ENCODE data around the gene IGSF8. TPM values are rescaled to one million over a fixed set of nuclear protein-coding genes. Genes with fewer than 3 reads are reported as not detected.

IGSF8 gene
- total RNA-seq = 10 to 100 TPM; 41.7 to 44.4 TPM

- Mint-ChIP-seq H3K27ac (peak within 1 kb of the TSS; percentile 91), H3K4me1 (ENCODE audit: low read depth) (peaks cover 57% of the 10 kb centered on the region)
Measured at GRCh38 chr1:160097911-160098851, at the start of gene IGSF8. IGSF8 (minus strand) TSS chr1:160098619; CDS start chr1:160098472, 147 bp downstream.

GRCh38 chr1:160148121-160148520 is 49.7 kb upstream of the IGSF8 start:
- CTCF ChIA-PET = no interaction called here

More at GRCh38 chr1:160097911-160098851, at the start of gene IGSF8:
- ATAC-seq = peak; percentile 71
- peak; percentile 95 for DNase-seq
- Mint-ChIP-seq H3K9me3 (ENCODE audit: insufficient read depth) (no peaks in the 10 kb centered on the region), H3K27me3 (ENCODE audit: low read depth) (no peaks in the 10 kb centered on the region), H3K4me3 (peak within 1 kb of the TSS; percentile 88), H3K36me3 (ENCODE audit: low read depth) (peaks cover 2% of the 10 kb centered on the region)
- CTCF ChIA-PET = interaction anchor here (0.6 to 4.7 kb wide), 10 partner anchors 11 to 193 kb away, joined by 3 to 88 read pairs (median 7); no protein-coding TSS in a partner anchor
- POLR2A ChIA-PET = interaction anchor here (0.6 to 1.5 kb wide), 6 partner anchors 11 to 244 kb away, joined by 3 to 5 read pairs (median 4); no protein-coding TSS in a partner anchor

GRCh38 chr1:160146107-160146506 is 47.7 kb upstream of the IGSF8 start:
- POLR2A ChIA-PET = no interaction called here
- Mint-ChIP-seq H3K27ac (no peak overlapping the region), H3K27me3 (ENCODE audit: low read depth) (peaks cover 9% of the 10 kb centered on the region), H3K4me1 (ENCODE audit: low read depth) (no peaks in the 10 kb centered on the region), H3K9me3 (ENCODE audit: insufficient read depth) (no peaks in the 10 kb centered on the region), H3K36me3 (ENCODE audit: low read depth) (no peaks in the 10 kb centered on the region), H3K4me3 (no peak overlapping the region)
- CTCF ChIA-PET = no interaction called here
- no peak for DNase-seq
- no peak for ATAC-seq

More at GRCh38 chr1:160148121-160148520, 49.7 kb upstream of the IGSF8 start:
- Mint-ChIP-seq H3K4me3 (no peak overlapping the region), H3K36me3 (ENCODE audit: low read depth) (no peaks in the 10 kb centered on the region), H3K9me3 (ENCODE audit: insufficient read depth) (no peaks in the 10 kb centered on the region), H3K27me3 (ENCODE audit: low read depth) (peaks cover 6% of the 10 kb centered on the region), H3K4me1 (ENCODE audit: low read depth) (no peaks in the 10 kb centered on the region), H3K27ac (no peak overlapping the region)
- DNase-seq = no peak
- POLR2A ChIA-PET = no interaction called here
- ATAC-seq = no peak

- POLR2A ChIA-PET = no interaction called here
Measured at GRCh38 chr1:160144921-160145320, 46.5 kb upstream of the IGSF8 start.

GRCh38 chr1:160143695-160144094 is 45.3 kb upstream of the IGSF8 start:
- Mint-ChIP-seq H3K36me3 (ENCODE audit: low read depth) (no peaks in the 10 kb centered on the region), H3K9me3 (ENCODE audit: insufficient read depth) (no peaks in the 10 kb centered on the region), H3K4me1 (ENCODE audit: low read depth) (no peaks in the 10 kb centered on the region), H3K27ac (no peak overlapping the region), H3K27me3 (ENCODE audit: low read depth) (peaks cover 13% of the 10 kb centered on the region), H3K4me3 (no peak overlapping the region)
- DNase-seq = no peak
- POLR2A ChIA-PET = no interaction called here
- no peak for ATAC-seq
- CTCF ChIA-PET = no interaction called here

More at GRCh38 chr1:160144921-160145320, 46.5 kb upstream of the IGSF8 start:
- CTCF ChIA-PET = interaction anchor here (0.9 kb wide), 1 partner anchor 107 kb away, joined by 3 read pairs; no protein-coding TSS in a partner anchor
- no peaks in the 10 kb centered on the region for H3K4me1 Mint-ChIP-seq (ENCODE audit: low read depth)
- no peak overlapping the region for H3K27ac Mint-ChIP-seq
- DNase-seq (no peak), ATAC-seq (no peak)
- no peaks in the 10 kb centered on the region for H3K36me3 Mint-ChIP-seq (ENCODE audit: low read depth)
- no peak overlapping the region for H3K4me3 Mint-ChIP-seq
- peaks cover 11% of the 10 kb centered on the region for H3K27me3 Mint-ChIP-seq (ENCODE audit: low read depth)
- H3K9me3 Mint-ChIP-seq (ENCODE audit: insufficient read depth) = no peaks in the 10 kb centered on the region

GRCh38 chr1:160139840-160140239 is 41.4 kb upstream of the IGSF8 start:
- no peak for ATAC-seq
- POLR2A ChIA-PET = no interaction called here
- CTCF ChIA-PET = no interaction called here
- Mint-ChIP-seq H3K36me3 (ENCODE audit: low read depth) (no peaks in the 10 kb centered on the region), H3K4me3 (no peak overlapping the region), H3K9me3 (ENCODE audit: insufficient read depth) (no peaks in the 10 kb centered on the region), H3K4me1 (ENCODE audit: low read depth) (no peaks in the 10 kb centered on the region), H3K27me3 (ENCODE audit: low read depth) (peaks cover 13% of the 10 kb centered on the region), H3K27ac (no peak overlapping the region)
- no peak for DNase-seq

- Mint-ChIP-seq H3K9me3 (ENCODE audit: insufficient read depth) (no peaks in the 10 kb centered on the region), H3K27ac (no peak overlapping the region), H3K4me3 (no peak overlapping the region), H3K27me3 (ENCODE audit: low read depth) (peaks cover 18% of the 10 kb centered on the region), H3K36me3 (ENCODE audit: low read depth) (no peaks in the 10 kb centered on the region), H3K4me1 (ENCODE audit: low read depth) (no peaks in the 10 kb centered on the region)
- DNase-seq (no peak), ATAC-seq (no peak)
- ChIA-PET CTCF (interaction anchor here (2.3 kb wide), 1 partner anchor 59 kb away, joined by 5 read pairs; no protein-coding TSS in a partner anchor), POLR2A (no interaction called here)
Measured at GRCh38 chr1:160137216-160137862, 38.9 kb upstream of the IGSF8 start.

GRCh38 chr1:160136926-160137200 is 38.4 kb upstream of the IGSF8 start:
- DNase-seq (no peak), ATAC-seq (no peak)
- ChIA-PET CTCF (no interaction called here), POLR2A (no interaction called here)
- no peak overlapping the region for H3K27ac Mint-ChIP-seq
- H3K4me1 Mint-ChIP-seq (ENCODE audit: low read depth) = no peaks in the 10 kb centered on the region
- H3K27me3 Mint-ChIP-seq (ENCODE audit: low read depth) = peaks cover 22% of the 10 kb centered on the region
- no peaks in the 10 kb centered on the region for H3K36me3 Mint-ChIP-seq (ENCODE audit: low read depth)
- no peak overlapping the region for H3K4me3 Mint-ChIP-seq
- H3K9me3 Mint-ChIP-seq (ENCODE audit: insufficient read depth) = no peaks in the 10 kb centered on the region

GRCh38 chr1:160136121-160136925 is 37.9 kb upstream of the IGSF8 start:
- POLR2A ChIA-PET = no interaction called here
- CTCF ChIA-PET = no interaction called here
- H3K9me3 Mint-ChIP-seq (ENCODE audit: insufficient read depth) = no peaks in the 10 kb centered on the region

GRCh38 chr1:160134791-160135572 is 36.6 kb upstream of the IGSF8 start:
- Mint-ChIP-seq H3K27ac (no peak overlapping the region), H3K9me3 (ENCODE audit: insufficient read depth) (no peaks in the 10 kb centered on the region), H3K36me3 (ENCODE audit: low read depth) (no peaks in the 10 kb centered on the region), H3K4me3 (no peak overlapping the region), H3K27me3 (ENCODE audit: low read depth) (peaks cover 26% of the 10 kb centered on the region), H3K4me1 (ENCODE audit: low read depth) (no peaks in the 10 kb centered on the region)
- POLR2A ChIA-PET = no interaction called here
- DNase-seq (no peak), ATAC-seq (no peak)
- CTCF ChIA-PET = no interaction called here

More at GRCh38 chr1:160136121-160136925, 37.9 kb upstream of the IGSF8 start:
- H3K27me3 Mint-ChIP-seq (ENCODE audit: low read depth) = peaks cover 20% of the 10 kb centered on the region
- no peak for ATAC-seq
- no peaks in the 10 kb centered on the region for H3K36me3 Mint-ChIP-seq (ENCODE audit: low read depth)
- no peak overlapping the region for H3K4me3 Mint-ChIP-seq
- no peaks in the 10 kb centered on the region for H3K4me1 Mint-ChIP-seq (ENCODE audit: low read depth)
- no peak for DNase-seq
- no peak overlapping the region for H3K27ac Mint-ChIP-seq

- H3K9me3 Mint-ChIP-seq (ENCODE audit: insufficient read depth) = no peaks in the 10 kb centered on the region
- H3K4me3 Mint-ChIP-seq = no peak overlapping the region
- no peak for ATAC-seq
- peaks cover 25% of the 10 kb centered on the region for H3K27me3 Mint-ChIP-seq (ENCODE audit: low read depth)
- H3K36me3 Mint-ChIP-seq (ENCODE audit: low read depth) = no peaks in the 10 kb centered on the region
- H3K27ac Mint-ChIP-seq = no peak overlapping the region
- no peak for DNase-seq
- no peaks in the 10 kb centered on the region for H3K4me1 Mint-ChIP-seq (ENCODE audit: low read depth)
- CTCF ChIA-PET = no interaction called here
- POLR2A ChIA-PET = no interaction called here
Measured at GRCh38 chr1:160133990-160134770, 35.8 kb upstream of the IGSF8 start.

Data from activated CD8-positive, alpha-beta T cell treated with anti-CD3 and anti-CD28 coated beads, Interleukin-2, amount 10 ng/mL, durations not matched to agents 7 days and 5 days (primary cell).